A549 (cell line): ENCODE results near the gene MARK2. TPM values are rescaled to one million over a fixed set of nuclear protein-coding genes. Genes with fewer than 3 reads are reported as not detected.

ENCODE experiments used
- ATAC-seq, 2 experiments: fragments of 200-7000 bp in 1 of 2; fragments of >200 bp in 1 of 2; cut with Nextera tagmentation in 1 of 2; cut with Tn5 transposase in 1 of 2; 3 replicates each; pipeline versions ENCODE4 v1.8.0 to v1.9.1; 2018 to 2020; ENCODE audit warnings: mild to moderate bottlenecking in 1 of 2, moderate library complexity in 1 of 2
- CTCF ChIA-PET: fragments of 300-600 bp; sonication (Branson Sonifier 250); formaldehyde crosslinking; extraction: SDS; loops from one replicate; lab custom pipeline; 2021; ENCODE audit warnings: antibody characterized with exemption, inconsistent platforms; lab: Yijun Ruan, JAX
- POLR2A ChIA-PET: fragments of 350-600 bp; formaldehyde crosslinking; extraction: SDS; loops from one replicate; lab custom pipeline; 2021; ENCODE audit warnings: antibody characterized with exemption, inconsistent platforms; lab: Yijun Ruan, JAX
- DNase-seq, 2 experiments: peaks; one replicate each; pipeline versions ENCODE4 v3.0.0 to v3.0.0-alpha.2; 2011 to 2016; ENCODE audit warnings: low read depth in 1 of 2, low spot score in 1 of 2
- FAIRE-seq: peaks from 2 replicates; lab custom pipeline; 2011; peaks lifted over from hg19 to GRCh38; lab: Jason Lieb, UNC
- H3K27ac ChIP-seq, 2 experiments: fragments of >200 bp; sonication (Bioruptor Twin); formaldehyde crosslinking; 3 replicates each; pipeline ENCODE4 v1.5.1; 2016 to 2017
- H3K4me1 ChIP-seq: fragments of >200 bp; sonication (Bioruptor Twin); formaldehyde crosslinking; 3 replicates; pipeline ENCODE4 v1.6.1; 2016
- H3K4me2 ChIP-seq: fragments of >200 bp; sonication (Bioruptor Twin); formaldehyde crosslinking; 3 replicates; pipeline ENCODE4 v1.6.1; 2016
- H3K4me3 ChIP-seq: fragments of >200 bp; sonication (Bioruptor Twin); formaldehyde crosslinking; 3 replicates; pipeline ENCODE4 v1.5.1; 2016
- H3K9me3 ChIP-seq: fragments of >200 bp; sonication (Bioruptor Twin); formaldehyde crosslinking; 3 replicates; pipeline ENCODE4 v1.6.1; 2016
- BHLHE40 ChIP-seq: IDR thresholded peaks from 2 replicates; pipeline ENCODE4 v1.6.1; 2012; ENCODE audit warnings: low read depth, low read length, inconsistent platforms
- CBX8 ChIP-seq: fragments of 200-600 bp; sonication (generic); IDR thresholded peaks from 2 replicates; pipeline ENCODE4 v1.6.1; 2016
- CHD2 ChIP-seq: fragments of 150-350 bp; IDR thresholded peaks from 2 replicates; pipeline ENCODE4 v1.6.1; 2014; ENCODE audit warnings: low read length; ENCODE audit not compliant: partially characterized antibody
- E2F6 ChIP-seq: IDR thresholded peaks from 2 replicates; pipeline ENCODE4 v1.6.1; 2012; ENCODE audit warnings: low read depth, borderline replicate concordance
- ELK1 ChIP-seq: fragments of 150-350 bp; IDR thresholded peaks from 2 replicates; pipeline ENCODE4 v1.6.1; 2014; ENCODE audit warnings: low read depth, mild to moderate bottlenecking, low read length
- EP300 ChIP-seq, 2 experiments: fragments of >200 bp; sonication (Bioruptor Twin); formaldehyde crosslinking; IDR thresholded peaks; 2 replicates in 1 of 2; 3 replicates in 1 of 2; pipeline ENCODE4 v1.6.1; 2016 to 2017
- FOSB ChIP-seq: fragments of 250-450 bp; sonication (Bioruptor Pico); IDR thresholded peaks from 2 replicates; pipeline ENCODE4 v1.5.0; 2020; ENCODE audit warnings: mild to moderate bottlenecking, moderate library complexity
- FOXS1 ChIP-seq: fragments of 250-450 bp; sonication (Bioruptor Pico); IDR thresholded peaks from 2 replicates; pipeline ENCODE4 v1.5.0; 2020; ENCODE audit warnings: mild to moderate bottlenecking, moderate library complexity
- GATA3 ChIP-seq: IDR thresholded peaks from 2 replicates; pipeline ENCODE4 v1.6.1; 2012; ENCODE audit warnings: borderline replicate concordance
- HDAC2 ChIP-seq: fragments of 200-600 bp; sonication (generic); IDR thresholded peaks from 2 replicates; pipeline ENCODE4 v1.6.1; 2016
- HEYL ChIP-seq: fragments of 250-450 bp; sonication (Bioruptor Pico); IDR thresholded peaks from 2 replicates; pipeline ENCODE4 v1.8.0; 2021; ENCODE audit warnings: mild to moderate bottlenecking, moderate library complexity
- HMGXB4 ChIP-seq: fragments of 250-450 bp; sonication (Bioruptor Pico); IDR thresholded peaks from 2 replicates; pipeline ENCODE4 v1.5.0; 2021; ENCODE audit warnings: mild to moderate bottlenecking, moderate library complexity, borderline replicate concordance
- HOXA7 ChIP-seq: fragments of 250-450 bp; sonication (Bioruptor Pico); IDR thresholded peaks from 2 replicates; pipeline ENCODE4 v1.5.0; 2020; ENCODE audit warnings: mild to moderate bottlenecking, moderate library complexity
- HOXB13 ChIP-seq: fragments of 250-450 bp; sonication (Bioruptor Pico); IDR thresholded peaks from 2 replicates; pipeline ENCODE4 v1.5.0; 2020; ENCODE audit warnings: low read depth, mild to moderate bottlenecking, moderate library complexity
- HOXB5 ChIP-seq: fragments of 250-450 bp; sonication (Bioruptor Pico); IDR thresholded peaks from 2 replicates; pipeline ENCODE4 v1.5.0; 2020; ENCODE audit warnings: mild to moderate bottlenecking, moderate library complexity
- JUN ChIP-seq, 2 experiments: fragments of >200 bp; sonication (Bioruptor Twin); formaldehyde crosslinking; IDR thresholded peaks; 2 replicates in 1 of 2; 3 replicates in 1 of 2; pipeline ENCODE4 v1.6.1; 2016 to 2017
- JUNB ChIP-seq: fragments of >200 bp; sonication (Bioruptor Twin); formaldehyde crosslinking; IDR thresholded peaks from 2 replicates; pipeline ENCODE4 v1.6.1; 2016
- MAZ ChIP-seq: fragments of 150-350 bp; IDR thresholded peaks from 2 replicates; pipeline ENCODE4 v1.6.1; 2014; ENCODE audit warnings: antibody characterized with exemption, low read depth, low read length, borderline replicate concordance
- PHF8 ChIP-seq: fragments of 200-600 bp; sonication (generic); IDR thresholded peaks from 2 replicates; pipeline ENCODE4 v1.6.1; 2016; ENCODE audit warnings: low read depth, mild to moderate bottlenecking, antibody characterized with exemption, moderate library complexity, borderline replicate concordance
- REST ChIP-seq: fragments of 200-600 bp; sonication (generic); IDR thresholded peaks from 2 replicates; pipeline ENCODE4 v1.6.1; 2016; ENCODE audit warnings: antibody characterized with exemption, mild to moderate bottlenecking, moderate library complexity
- RNF2 ChIP-seq: fragments of 200-600 bp; sonication (generic); IDR thresholded peaks from 2 replicates; pipeline ENCODE4 v1.6.1; 2016; ENCODE audit warnings: low read depth, mild to moderate bottlenecking, antibody characterized with exemption, moderate library complexity, borderline replicate concordance
- ZFP36 ChIP-seq: fragments of 450-650 bp; IDR thresholded peaks from 2 replicates; pipeline ENCODE4 v1.6.1; 2014; ENCODE audit warnings: borderline replicate concordance; ENCODE audit not compliant: partially characterized antibody
- ZSCAN20 ChIP-seq: fragments of 250-450 bp; sonication (Bioruptor Pico); IDR thresholded peaks from 2 replicates; pipeline ENCODE4 v1.8.0; 2022; ENCODE audit warnings: mild to moderate bottlenecking, moderate library complexity
- WGBS: methylation state at CpG from one replicate; pipeline ENCODE4 v1.1.6; 2017; ENCODE audit errors: missing lambda C conversion rate; 5-methylcytosine and 5-hydroxymethylcytosine counted together
- polyA plus RNA-seq, 4 experiments: library from polyadenylated mRNA; depleted of rRNA in 3 of 4; stranded (reverse); fragments of >200 nt; fragmentation: RNase III in 1 of 4; extraction: RNeasy Plus Mini Kit Qiagen cat#74134 plus additional on column Dnase treatment in 1 of 4; gene quantifications; 2 replicates in 3 of 4; 3 replicates in 1 of 4; pipeline ENCODE4 v1.2.3, GENCODE V29; 2011 to 2017
- TF ChIP-seq, protein P1 (sequence below): fragments of 250-450 bp; sonication (Bioruptor Pico); IDR thresholded peaks from 2 replicates; pipeline ENCODE4 v1.5.0; 2020; ENCODE audit warnings: low read depth, mild to moderate bottlenecking, moderate library complexity
- TF ChIP-seq, protein P2 (sequence below): fragments of >200 bp; sonication (Bioruptor Twin); formaldehyde crosslinking; IDR thresholded peaks from 2 replicates; pipeline ENCODE4 v1.6.1; 2016

The MARK2 gene
- polyA plus RNA-seq, 2 of the 4 experiments (the other 2 are of a cell fraction): 20.2 to 28.4 TPM

GRCh38 chr11:63847363-63847762 is 8.5 kb downstream of the MARK2 start (continued):
- no peak for TF ChIP-seq HDAC2
- no peak for TF ChIP-seq JUN (IDR thresholded peaks at IDR 0.05)
- TF ChIP-seq, all 56 proteins: peak for 0

GRCh38 chr11:63849691-63850090 is 10.8 kb downstream of the MARK2 start:
- no peak for ATAC-seq
- DNase-seq: no peak
- ChIA-PET POLR2A (no interaction called here), CTCF (interaction anchor here (5.6 kb wide), 1 partner anchor 11 kb away, joined by 40 read pairs; the partner anchor contains the start of gene MARK2)
- Histone ChIP-seq H3K9me3 (no peaks in the 10 kb centered on the region), H3K4me3 (no peak overlapping the region), H3K4me2 (no peak overlapping the region), H3K27ac (no peak overlapping the region), H3K4me1 (peaks cover 20% of the 10 kb centered on the region)
- TF ChIP-seq HOXB5 (CRISPR knock-in tag) (no peak), HMGXB4 (no peak), CBX8 (no peak), CHD2 (no peak), PHF8 (no peak), MAZ (no peak), HOXA7 (CRISPR knock-in tag) (no peak), GATA3 (no peak), EP300 (IDR thresholded peaks at IDR 0.05) (no peak)
- TF ChIP-seq, protein P1, sequence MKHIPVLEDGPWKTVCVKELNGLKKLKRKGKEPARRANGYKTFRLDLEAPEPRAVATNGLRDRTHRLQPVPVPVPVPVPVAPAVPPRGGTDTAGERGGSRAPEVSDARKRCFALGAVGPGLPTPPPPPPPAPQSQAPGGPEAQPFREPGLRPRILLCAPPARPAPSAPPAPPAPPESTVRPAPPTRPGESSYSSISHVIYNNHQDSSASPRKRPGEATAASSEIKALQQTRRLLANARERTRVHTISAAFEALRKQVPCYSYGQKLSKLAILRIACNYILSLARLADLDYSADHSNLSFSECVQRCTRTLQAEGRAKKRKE (CRISPR knock-in tag): no peak
- FAIRE-seq: no peak
- WGBS: 92% methylated on average over 2 of the region's 2 CpGs

- Histone ChIP-seq H3K9me3 (no peaks in the 10 kb centered on the region), H3K27ac (no peak overlapping the region), H3K4me2 (no peak overlapping the region), H3K4me3 (no peak overlapping the region), H3K4me1 (peaks cover 8% of the 10 kb centered on the region)
- no peak for ATAC-seq
- DNase-seq: no peak
- TF ChIP-seq, protein P2, sequence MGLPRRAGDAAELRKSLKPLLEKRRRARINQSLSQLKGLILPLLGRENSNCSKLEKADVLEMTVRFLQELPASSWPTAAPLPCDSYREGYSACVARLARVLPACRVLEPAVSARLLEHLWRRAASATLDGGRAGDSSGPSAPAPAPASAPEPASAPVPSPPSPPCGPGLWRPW: no peak
- TF ChIP-seq FOXS1 (no peak), GATA3 (no peak), RNF2 (no peak), HEYL (CRISPR knock-in tag) (no peak), JUNB (no peak), ZSCAN20 (CRISPR knock-in tag) (no peak), BHLHE40 (no peak)
- POLR2A ChIA-PET: no interaction called here
- CTCF ChIA-PET: interaction anchor here (0.6 to 5.6 kb wide), 2 partner anchors 13 to 49 kb away, joined by 3 to 40 read pairs; partner anchors contain the start of gene MARK2
- FAIRE-seq: no peak
- WGBS: 93% methylated on average over 5 of the region's 5 CpGs
These were observed 12.0 kb downstream of the MARK2 start for GRCh38 chr11:63850920-63851319.

- no peak for FAIRE-seq
- POLR2A ChIA-PET: no interaction called here
- H3K27ac ChIP-seq: no peak overlapping the region
- no peaks in the 10 kb centered on the region for H3K9me3 ChIP-seq
- DNase-seq: no peak
- H3K4me1 ChIP-seq: peaks cover 7% of the 10 kb centered on the region; the same call in 1 of the 3 replicates
- ATAC-seq: 0 out of 6 replicates have a peak, but pooled peaks of 1 of the 2 experiments have one; percentile 21
- 50% methylated on average over 2 of the region's 2 CpGs for whole genome bisulfite sequencing
- H3K4me2 ChIP-seq: no peak overlapping the region
- no peak overlapping the region for H3K4me3 ChIP-seq
- CTCF ChIA-PET: interaction anchor here (0.6 to 5.6 kb wide), 2 partner anchors 13 to 48 kb away, joined by 3 to 40 read pairs; partner anchors contain the start of gene MARK2
- TF ChIP-seq ELK1: no peak
- no peak for TF ChIP-seq E2F6
- no peak for TF ChIP-seq HDAC2
- TF ChIP-seq HOXB13 (CRISPR knock-in tag): no peak
- TF ChIP-seq ZSCAN20 (CRISPR knock-in tag): no peak
- no peak for TF ChIP-seq CHD2
- no peak for TF ChIP-seq FOSB (CRISPR knock-in tag)
- no peak for TF ChIP-seq REST
- TF ChIP-seq ZFP36: no peak
These were observed 12.5 kb downstream of the MARK2 start for GRCh38 chr11:63851364-63851763.
